ENCODE data around the gene RPS23.

GRCh38 chr5:82306151-82306550 lies 28.0 kb upstream of the RPS23 start:
- no peak for TF ChIP-seq CTCF (IDR thresholded peaks at IDR 0.05)
- TF ChIP-seq POLR2A (IDR thresholded peaks at IDR 0.05) = no peak
- TF ChIP-seq POLR2AphosphoS5 (IDR thresholded peaks at IDR 0.05) = no peak
